ENCODE data around the gene QRFP.

QRFP gene

GRCh38 chr9:130904070-130905044 lies 7.7 kb upstream of the QRFP start:
- DNase-seq (ENCODE audit: low read depth, low spot score): no peak

DNA sequence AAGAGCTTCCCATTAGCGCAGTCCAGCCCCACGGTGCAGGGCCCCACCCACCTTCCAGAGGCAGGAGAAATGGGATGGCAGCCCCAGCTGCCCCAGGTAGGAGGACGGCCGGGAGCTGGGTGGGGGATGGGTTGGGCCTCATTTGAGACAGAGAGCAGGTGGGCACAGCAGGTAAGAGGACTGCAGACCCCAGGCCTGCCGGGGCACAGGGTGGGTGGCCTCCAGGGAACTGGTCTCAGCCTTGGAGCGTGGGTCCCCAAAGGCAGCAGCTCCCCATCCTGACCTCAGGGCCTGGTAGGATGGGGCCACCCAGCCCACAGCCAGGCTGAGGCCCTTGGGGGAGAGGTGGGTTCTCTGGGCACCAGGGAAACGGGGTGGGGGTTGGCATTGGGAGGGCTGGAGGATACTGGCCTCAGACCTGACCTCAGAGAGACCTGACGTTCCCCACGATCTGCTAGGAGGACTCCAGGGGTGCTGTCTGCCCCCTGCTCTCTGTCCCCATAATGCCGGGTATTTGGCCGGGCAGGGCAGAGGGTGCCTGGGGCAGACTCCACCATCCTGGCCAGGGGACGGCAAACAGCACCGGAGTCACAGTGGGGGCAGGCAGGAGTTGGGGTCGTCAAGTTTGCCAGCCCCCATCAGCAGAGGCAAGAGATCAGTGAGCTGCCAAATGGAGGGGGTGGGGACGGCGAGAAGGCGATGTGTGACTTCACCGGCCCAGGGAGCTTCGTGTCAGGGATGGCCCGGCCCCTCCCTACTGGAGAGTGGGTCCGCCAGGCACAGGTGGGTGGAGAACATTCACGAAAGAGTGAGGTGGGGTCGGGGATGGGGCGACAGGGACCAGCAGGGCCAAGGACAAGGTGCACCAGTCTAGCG lies 6.8 kb upstream of the QRFP start:
- no peak for DNase-seq (ENCODE audit: low read depth, low spot score)

GRCh38 chr9:130902204-130903185 lies 5.9 kb upstream of the QRFP start:
- no peak for DNase-seq (ENCODE audit: low read depth, low spot score)

GRCh38 chr9:130901498-130902203 lies 5.0 kb upstream of the QRFP start:
- no peak for DNase-seq (ENCODE audit: low read depth, low spot score)

DNA sequence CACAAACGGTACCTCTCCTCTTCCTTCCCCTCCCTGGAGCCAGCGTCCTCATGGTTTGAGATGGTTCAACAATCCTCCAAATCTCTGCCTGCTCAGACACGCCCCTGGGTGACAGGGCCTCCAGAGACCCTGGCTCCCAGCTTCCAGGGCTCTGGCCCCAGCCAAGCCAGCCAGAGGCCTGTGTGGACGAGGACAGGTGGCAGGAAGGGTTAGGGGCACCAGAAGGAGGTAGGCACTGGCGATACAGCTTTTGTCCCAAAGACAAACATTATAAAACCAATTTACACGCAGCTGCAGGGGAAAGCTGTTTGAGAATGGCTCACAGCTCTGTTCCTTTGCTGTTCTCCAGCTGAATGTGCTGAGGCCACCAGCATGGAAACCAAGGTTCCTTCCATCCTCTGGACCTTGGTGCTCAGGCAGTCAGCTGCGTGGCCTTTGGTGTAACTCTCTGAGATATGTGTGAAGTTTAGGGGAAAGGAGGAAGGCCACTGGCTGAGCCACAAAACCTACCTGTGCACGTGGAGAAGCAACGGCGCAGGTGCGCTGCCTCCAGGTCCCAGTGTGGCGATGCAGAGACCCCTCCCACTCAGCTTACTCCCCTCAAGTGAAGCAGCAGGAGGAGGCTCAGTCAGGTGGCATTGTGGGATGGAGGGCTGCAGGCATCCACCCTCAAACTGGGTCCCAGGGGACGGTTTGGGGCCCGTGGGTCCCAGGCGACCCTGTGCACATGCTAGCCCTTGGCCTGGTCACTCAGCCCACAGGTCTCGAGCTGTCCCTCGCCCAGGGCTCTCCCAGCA lies 4.3 kb upstream of the QRFP start:
- DNase-seq (ENCODE audit: low read depth, low spot score): no peak

DNA sequence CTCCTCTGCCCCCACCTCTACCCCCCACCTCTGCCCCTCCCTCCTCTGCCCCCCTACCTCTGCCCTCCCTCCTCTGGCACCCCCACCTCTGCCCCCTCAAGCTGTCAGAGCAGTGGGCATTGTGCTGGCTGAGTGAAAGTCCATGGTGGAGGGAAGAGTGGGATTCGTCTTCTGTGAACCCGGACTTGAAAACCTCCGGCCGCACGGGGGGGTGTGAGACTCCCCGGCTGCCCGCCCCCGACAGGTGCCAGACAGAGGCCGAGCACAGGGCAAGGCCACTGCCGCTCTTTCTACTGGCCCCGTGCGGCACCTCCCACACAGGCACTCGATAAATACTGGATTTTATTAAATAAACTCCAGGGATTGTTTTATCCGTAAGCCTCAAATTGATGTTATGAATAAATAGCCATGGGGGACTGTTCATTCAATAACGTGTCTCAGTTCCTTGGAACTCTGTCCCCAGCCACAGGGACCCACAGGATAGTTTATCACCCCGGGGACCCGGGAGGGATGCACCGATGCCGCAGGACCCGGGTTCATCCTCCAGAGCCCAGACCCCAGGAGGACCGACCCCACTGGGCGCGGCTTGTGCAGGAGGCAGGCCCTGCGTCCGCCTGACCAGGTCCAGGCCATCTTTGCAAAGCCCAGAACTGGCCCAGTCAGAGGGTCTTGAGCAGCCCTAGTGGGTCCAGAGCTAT lies 2.6 kb upstream of the QRFP start:
- DNase-seq (ENCODE audit: low read depth, low spot score): no peak

- no peak for DNase-seq (ENCODE audit: low read depth, low spot score)
Observed at GRCh38 chr9:130898552-130898852, 1.9 kb upstream of the QRFP start.

DNA sequence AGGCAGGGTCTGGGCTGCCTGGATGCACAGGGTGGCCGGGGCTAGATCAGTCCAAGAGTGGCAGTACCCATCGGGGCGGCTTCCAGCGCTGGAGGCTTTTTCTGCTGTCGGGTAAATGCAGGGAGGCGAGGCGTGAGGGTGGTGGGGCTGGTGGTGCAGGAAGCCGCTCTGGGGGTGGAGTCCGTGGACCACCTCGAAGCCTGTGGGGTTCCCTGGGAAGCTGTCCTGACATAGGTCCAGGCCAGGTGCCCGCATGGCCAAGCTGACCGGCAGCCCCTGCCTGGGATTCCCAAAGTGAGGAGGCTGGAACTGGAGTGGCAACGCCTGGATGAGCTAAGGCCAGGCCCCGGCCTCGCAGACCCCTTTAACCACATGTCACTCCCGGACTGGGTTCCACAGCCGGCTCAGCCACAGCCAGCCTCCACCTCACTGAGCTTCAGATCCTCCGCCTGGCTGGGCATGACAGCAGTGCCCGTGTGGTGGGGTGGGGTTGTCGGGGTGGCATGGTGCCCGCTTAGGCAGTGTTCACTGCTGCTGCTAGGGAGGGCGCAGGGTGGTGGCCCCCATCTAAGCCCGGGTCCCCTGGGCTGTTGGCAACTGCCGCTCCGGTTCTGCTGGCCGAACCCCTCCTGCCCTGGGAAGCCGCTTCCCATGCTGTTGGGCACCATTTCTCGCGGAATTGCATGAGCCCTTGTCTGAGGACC lies 1.4 kb upstream of the QRFP start:
- no peak for DNase-seq (ENCODE audit: low read depth, low spot score)

DNA sequence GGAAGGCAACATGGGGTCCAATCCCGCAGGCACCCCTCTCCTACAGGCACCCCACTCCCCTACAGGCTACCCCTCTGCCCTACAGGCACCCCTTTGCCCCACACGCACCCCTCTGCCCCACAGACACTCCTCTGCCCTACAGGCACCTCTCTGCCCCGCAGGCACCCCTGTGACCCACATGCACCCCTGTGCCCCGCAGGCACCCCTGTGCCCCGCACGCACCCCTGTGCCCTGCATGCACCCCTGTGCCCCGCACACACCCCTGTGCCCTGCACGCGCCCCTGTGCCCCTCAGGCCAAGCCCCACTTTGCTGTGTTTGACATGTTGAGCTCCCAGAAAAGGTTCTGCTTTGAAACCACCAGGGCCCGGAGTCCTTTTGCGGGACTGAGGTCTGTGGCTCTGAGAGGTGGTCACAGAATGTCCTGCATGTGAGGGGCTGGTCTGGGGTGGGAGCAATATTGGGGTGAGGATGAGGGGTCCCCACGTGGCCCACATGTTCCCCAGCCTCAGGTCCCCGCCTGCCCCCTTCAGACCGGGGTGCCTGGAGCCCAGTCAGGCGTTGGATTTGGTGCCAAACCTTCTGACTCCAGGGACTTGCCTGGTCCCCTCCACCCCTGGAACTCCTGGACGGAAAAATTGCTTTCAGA lies 616 bp upstream of the QRFP start:
- no peak for DNase-seq (ENCODE audit: low read depth, low spot score)

- DNase-seq (ENCODE audit: low read depth, low spot score): no peak
Observed at GRCh38 chr9:130895481-130896232, 955 bp downstream of the QRFP start.

DNA sequence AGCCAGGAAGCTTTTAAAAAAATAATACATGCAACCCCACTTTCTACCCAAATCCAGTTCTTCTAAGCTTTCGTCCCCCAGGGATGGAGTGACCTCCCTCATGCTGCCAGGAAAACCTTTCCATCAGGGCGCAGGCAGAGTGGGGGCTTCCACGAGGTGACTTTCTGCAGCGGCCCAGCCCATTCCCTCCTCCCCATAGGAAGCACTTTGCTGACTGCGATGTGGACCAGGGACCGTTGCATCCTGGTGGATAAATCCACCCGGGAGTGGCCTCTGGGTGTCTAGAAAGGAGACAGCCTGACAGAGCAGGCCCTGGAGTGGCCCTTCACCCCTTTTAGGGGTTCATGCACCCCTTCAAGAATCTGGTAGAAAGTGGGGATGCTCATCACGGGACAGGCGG lies 1.6 kb downstream of the QRFP start:
- DNase-seq (ENCODE audit: low read depth, low spot score): no peak

DNA sequence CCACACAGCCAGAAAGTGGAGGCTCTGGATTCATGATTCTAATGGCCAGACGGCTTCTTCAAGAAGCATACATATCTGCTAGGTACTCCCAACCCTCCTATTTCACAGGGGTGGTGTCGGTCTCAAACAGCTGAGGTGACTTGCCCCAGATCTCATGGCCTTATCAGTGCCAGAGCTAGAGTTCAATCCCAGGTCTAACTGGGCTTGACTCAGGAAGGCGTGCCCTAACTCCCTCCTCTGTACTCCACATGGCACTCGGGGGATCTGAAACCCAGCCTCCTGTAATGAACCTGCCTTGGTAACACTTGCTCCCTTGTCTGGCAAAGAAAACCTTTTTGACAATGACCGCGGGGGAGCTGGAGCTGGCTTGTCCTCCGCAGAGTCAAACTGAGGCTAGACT lies 2.1 kb downstream of the QRFP start:
- no peak for DNase-seq (ENCODE audit: low read depth, low spot score)

DNA sequence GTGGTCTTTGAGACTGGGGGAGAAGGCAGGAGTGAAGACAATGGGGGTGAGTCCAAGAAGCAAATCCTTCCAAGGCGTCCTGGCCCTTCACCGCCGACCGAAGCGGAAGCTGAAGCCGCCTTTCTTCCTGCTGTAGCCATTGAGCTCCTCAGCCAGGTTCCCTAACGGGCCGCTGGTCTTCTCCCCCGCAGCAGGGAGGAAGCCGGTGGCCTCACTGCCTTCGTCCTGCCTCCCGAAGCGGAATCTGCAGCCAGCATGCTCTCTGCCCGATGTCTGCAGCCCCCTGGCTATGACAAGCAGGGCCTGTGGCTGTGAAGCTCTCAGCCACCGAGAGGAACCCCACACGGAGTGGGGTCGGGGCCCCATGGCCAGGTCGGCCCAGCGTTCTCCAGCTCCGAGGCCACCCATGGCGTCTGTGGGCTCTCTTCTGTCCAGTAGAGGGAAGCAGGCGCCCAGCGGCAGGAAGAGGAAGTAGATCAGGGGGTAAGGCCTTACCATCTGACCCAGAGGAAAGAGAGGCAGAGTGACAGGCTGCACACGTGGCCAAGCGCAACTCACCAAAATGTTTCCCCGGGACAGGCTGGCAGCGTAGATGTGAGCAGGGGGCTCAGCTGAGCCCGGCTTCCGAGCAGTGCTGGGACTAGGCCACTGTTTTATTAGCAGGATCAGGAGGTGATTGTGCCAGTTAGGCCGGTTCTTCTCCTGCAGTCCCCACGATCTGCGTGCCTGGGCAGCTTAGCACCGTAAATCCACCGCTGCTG lies 3.1 kb downstream of the QRFP start:
- no peak for DNase-seq (ENCODE audit: low read depth, low spot score)

DNA sequence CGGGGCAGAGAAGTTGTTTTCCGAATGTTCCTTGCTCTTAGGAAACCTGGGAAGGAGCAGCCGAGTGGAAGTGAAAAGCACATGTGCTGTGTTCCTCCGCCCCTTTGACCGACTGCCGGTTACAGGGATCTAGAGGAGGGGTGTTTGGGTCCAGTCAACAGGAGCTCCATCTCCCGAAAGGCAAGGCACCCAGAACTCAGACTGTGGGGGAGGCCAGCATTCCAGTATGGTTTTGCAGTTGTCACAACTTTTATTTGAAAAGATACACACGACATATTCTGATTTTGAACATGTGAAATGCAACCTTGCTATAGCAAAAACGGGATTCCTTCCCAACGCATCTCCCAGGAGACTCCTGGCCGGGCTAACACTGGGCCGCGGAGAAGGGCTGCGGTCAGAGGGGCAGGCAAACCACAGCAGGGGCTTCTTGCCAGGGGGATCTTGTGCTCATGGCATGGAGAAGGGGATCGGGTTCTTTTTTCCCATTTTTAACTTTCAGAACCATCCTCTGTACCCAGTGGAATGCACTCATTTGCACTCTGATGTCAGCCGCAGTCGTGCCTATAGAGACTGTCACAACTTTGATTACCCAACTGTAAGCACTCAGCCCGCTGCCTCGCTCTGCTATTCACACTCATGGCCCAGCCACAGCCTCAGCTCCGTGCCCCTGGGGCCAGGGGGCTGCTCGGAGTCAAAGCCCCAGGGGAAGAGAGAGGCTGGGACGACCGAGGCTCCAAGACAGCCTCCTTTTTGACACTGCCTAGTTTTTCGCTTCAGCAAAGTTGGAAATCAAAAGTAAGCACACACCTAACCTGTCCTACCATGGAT lies 3.9 kb downstream of the QRFP start:
- no peak for DNase-seq (ENCODE audit: low read depth, low spot score)

- no peak for DNase-seq (ENCODE audit: low read depth, low spot score)
Observed at GRCh38 chr9:130891688-130892476, 4.7 kb downstream of the QRFP start.
